ENCODE results near the gene B4GALNT1.
"Not testable (repeated sequence)": the region's sequence is repeated elsewhere in the genome, so short reads cannot be mapped to it uniquely, and the experiment has no call there.

The B4GALNT1 gene

DNA sequence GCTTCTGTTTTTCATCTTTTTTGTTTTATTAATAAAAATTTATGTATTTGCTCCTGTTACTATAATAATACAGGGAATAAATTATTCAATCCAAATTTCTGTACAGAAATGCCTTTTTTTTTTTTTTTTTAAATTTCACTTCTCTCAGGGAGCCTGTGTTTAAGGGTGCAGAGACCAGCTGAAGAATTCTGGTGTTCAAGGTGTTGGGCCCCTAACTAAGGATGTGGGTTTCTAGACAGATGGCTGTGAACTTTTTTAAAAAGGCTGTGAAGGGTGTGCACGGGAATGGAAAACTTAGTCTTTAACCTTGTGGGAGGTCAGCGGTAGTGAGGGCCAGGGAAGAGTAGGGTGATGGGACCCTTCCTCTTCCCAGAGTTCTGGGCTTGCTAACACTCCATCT lies 29.7 kb downstream of the B4GALNT1 start:
- H3K27me3 ChIP-seq (ENCODE audit: control insufficient read depth in 1 of 2, insufficient read depth in 2 of 2, low read length in 2 of 2): no peaks in the 10 kb centered on the region

DNA sequence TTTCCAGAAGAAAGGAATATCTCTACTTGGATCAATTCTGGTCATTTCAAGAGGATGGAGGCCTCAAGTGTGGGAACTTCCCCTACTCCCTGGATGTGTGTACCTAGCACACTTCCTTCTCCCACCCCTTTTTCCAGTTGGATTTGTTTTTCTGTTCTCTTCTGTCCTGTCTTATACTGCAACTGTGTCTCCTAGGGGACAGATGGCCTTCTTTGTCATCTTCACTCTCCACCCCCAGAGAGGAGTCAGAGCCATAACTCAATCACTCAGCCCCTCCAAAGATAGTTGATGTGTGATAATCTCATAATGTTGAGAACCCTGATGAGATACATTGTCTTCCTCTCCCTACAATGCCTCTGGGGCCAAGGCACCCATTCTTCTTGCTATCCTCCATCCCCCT lies 30.5 kb downstream of the B4GALNT1 start:
- H3K9me3 ChIP-seq (ENCODE audit: low read length): no peaks in the 10 kb centered on the region
- no peaks in the 10 kb centered on the region for H3K27me3 ChIP-seq (ENCODE audit: control insufficient read depth in 1 of 2, insufficient read depth in 2 of 2, low read length in 2 of 2)
- H3K4me1 ChIP-seq (ENCODE audit: insufficient read depth, low read length): peaks cover 20% of the 10 kb centered on the region
- peaks cover 45% of the 10 kb centered on the region for H3K36me3 ChIP-seq (ENCODE audit: insufficient read depth, low read length)
- peak overlapping the region; percentile 28 for H3K27ac ChIP-seq (ENCODE audit: low read depth, low read length)
- no peak overlapping the region for H3K9ac ChIP-seq (ENCODE audit: low read length)
- no peak overlapping the region for H3K4me3 ChIP-seq (ENCODE audit: low read depth in 1 of 2, low read length in 2 of 2)

More for the DNA sequence above, 29.7 kb downstream of the B4GALNT1 start:
- peaks cover 53% of the 10 kb centered on the region for H3K36me3 ChIP-seq (ENCODE audit: insufficient read depth, low read length)
- peak overlapping the region; percentile 98 for H3K27ac ChIP-seq (ENCODE audit: low read depth, low read length)
- H3K9me3 ChIP-seq (ENCODE audit: low read length): no peaks in the 10 kb centered on the region
- H3K4me3 ChIP-seq (ENCODE audit: low read depth in 1 of 2, low read length in 2 of 2): no peak overlapping the region
- peaks cover 20% of the 10 kb centered on the region for H3K4me1 ChIP-seq (ENCODE audit: insufficient read depth, low read length)
- no peak overlapping the region for H3K9ac ChIP-seq (ENCODE audit: low read length)

DNA sequence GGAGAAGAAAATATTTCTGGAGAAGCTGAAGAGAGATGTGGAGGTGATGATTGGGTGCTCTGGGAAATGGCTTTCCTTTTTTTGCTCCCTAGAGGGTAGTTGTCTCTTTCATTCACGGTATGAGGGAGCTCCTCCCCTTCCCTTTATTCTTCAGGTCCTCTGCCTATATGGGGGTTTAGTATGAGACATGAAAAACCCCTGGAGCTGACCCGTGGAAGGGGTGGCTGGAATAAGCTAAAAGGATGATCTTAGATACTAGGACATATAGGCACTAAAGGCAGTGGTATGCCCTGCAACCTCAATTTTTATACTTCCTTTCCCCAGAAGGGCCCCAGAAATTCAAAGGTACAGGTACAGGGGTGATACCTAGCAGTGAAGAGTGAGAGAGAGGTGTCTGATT lies 32.6 kb downstream of the B4GALNT1 start:
- Histone ChIP-seq H3K27me3 (ENCODE audit: control insufficient read depth in 1 of 2, insufficient read depth in 2 of 2, low read length in 2 of 2) (no peaks in the 10 kb centered on the region), H3K36me3 (ENCODE audit: insufficient read depth, low read length) (peaks cover 55% of the 10 kb centered on the region)

DNA sequence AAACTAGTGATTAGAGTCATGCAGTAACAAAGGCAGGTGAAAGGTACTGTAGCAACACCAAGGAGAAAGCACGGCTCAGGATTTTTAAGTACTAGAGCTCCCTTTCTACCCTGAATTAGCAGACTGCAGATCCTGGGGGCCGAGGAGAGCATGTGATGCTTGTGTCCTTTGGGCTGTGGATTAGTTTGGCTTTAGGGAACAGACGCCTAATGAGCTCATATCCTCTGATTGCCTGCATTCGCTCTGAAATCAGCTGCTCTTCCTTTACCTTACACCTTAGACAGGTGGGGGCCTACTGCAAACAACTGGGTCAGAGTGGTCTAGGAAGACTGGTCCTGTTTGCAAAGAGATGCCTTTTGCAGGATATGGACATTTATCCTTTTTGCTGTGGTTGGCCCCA lies 39.8 kb downstream of the B4GALNT1 start:
- Histone ChIP-seq H3K27ac (ENCODE audit: low read depth, low read length) (no peak overlapping the region), H3K27me3 (ENCODE audit: control insufficient read depth in 1 of 2, insufficient read depth in 2 of 2, low read length in 2 of 2) (no peaks in the 10 kb centered on the region), H3K4me1 (ENCODE audit: insufficient read depth, low read length) (peaks cover 14% of the 10 kb centered on the region), H3K36me3 (ENCODE audit: insufficient read depth, low read length) (peaks cover 21% of the 10 kb centered on the region), H3K9me3 (ENCODE audit: low read length) (no peaks in the 10 kb centered on the region), H3K9ac (ENCODE audit: low read length) (no peak overlapping the region), H3K4me3 (ENCODE audit: low read depth in 1 of 2, low read length in 2 of 2) (no peak overlapping the region)

More for the DNA sequence above, 32.6 kb downstream of the B4GALNT1 start:
- H3K9me3 ChIP-seq (ENCODE audit: low read length): no peaks in the 10 kb centered on the region
- peaks cover 8% of the 10 kb centered on the region for H3K4me1 ChIP-seq (ENCODE audit: insufficient read depth, low read length)
- no peak overlapping the region for H3K9ac ChIP-seq (ENCODE audit: low read length)
- no peak overlapping the region for H3K27ac ChIP-seq (ENCODE audit: low read depth, low read length)
- no peak overlapping the region for H3K4me3 ChIP-seq (ENCODE audit: low read depth in 1 of 2, low read length in 2 of 2)

DNA sequence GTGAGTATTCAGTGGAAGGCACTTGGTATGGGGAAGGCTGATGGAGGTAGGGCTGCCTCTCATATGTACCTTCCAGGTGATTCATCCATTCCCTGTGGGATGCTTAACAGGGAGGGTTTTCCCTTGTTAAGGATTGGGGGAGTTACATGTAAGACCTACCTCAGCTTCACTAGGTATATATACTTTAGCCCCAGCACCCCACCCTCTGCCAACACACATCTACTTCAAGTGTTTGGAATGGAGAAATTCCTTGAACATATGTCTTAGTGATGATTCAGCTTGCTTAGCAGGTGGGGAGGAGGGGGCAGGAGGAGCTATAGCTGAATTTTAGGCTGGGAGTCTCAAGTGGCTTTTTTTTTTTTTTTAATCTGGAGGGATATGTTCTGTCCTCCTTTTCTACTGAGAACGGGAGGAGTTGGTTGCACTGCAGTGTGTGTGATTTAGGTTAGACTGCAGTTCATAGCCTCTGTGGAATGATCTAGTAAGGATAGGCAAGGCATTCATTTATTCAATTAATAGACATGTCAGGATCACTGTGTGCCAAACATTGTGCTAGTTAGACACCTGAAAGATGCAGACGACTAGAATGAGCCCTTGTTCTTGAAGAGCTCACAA lies 40.3 kb downstream of the B4GALNT1 start:
- H3K4me1 ChIP-seq (ENCODE audit: insufficient read depth, low read length): peaks cover 14% of the 10 kb centered on the region
- no peak overlapping the region for H3K9ac ChIP-seq (ENCODE audit: low read length)
- H3K4me3 ChIP-seq (ENCODE audit: low read depth in 1 of 2, low read length in 2 of 2): no peak overlapping the region

DNA sequence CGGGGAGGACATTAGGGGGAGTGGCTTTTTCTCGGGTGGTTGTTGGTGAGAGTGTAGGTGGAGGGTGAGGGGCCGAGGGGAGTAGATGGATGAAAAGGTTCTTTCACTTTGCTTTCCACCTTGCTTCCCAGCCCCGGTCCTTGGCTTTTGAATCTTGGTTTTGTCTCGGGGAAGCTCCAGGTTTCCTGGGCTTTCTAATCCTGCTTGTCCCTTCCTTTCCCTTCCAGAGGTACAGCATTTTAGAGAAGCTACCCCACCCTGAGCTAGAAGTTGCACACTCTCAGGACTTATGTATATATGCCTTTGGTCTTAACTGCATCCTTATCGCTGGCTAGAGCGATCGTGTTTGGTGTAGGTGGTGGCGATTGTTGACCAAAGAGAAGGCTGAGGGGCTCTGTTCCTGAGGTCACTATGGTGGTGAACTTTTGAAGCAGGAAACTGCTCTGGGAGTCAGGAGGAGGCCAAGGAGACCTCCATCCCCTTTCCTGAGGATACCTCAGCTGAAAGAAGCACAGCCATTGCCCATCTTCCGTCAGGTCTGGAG lies 41.1 kb downstream of the B4GALNT1 start:
- H3K36me3 ChIP-seq (ENCODE audit: insufficient read depth, low read length): peaks cover 16% of the 10 kb centered on the region
- peak overlapping the region; percentile 91 to 99 for H3K4me3 ChIP-seq (ENCODE audit: low read depth in 1 of 2, low read length in 2 of 2)
- no peaks in the 10 kb centered on the region for H3K27me3 ChIP-seq (ENCODE audit: control insufficient read depth in 1 of 2, insufficient read depth in 2 of 2, low read length in 2 of 2)
- H3K4me1 ChIP-seq (ENCODE audit: insufficient read depth, low read length): peaks cover 14% of the 10 kb centered on the region
- H3K27ac ChIP-seq (ENCODE audit: low read depth, low read length): peak overlapping the region; percentile 90
- H3K9me3 ChIP-seq (ENCODE audit: low read length): no peaks in the 10 kb centered on the region
- peak overlapping the region; percentile 68 for H3K9ac ChIP-seq (ENCODE audit: low read length)

More for the DNA sequence above, 40.3 kb downstream of the B4GALNT1 start:
- Histone ChIP-seq H3K36me3 (ENCODE audit: insufficient read depth, low read length) (peaks cover 21% of the 10 kb centered on the region), H3K27me3 (ENCODE audit: control insufficient read depth in 1 of 2, insufficient read depth in 2 of 2, low read length in 2 of 2) (no peaks in the 10 kb centered on the region), H3K9me3 (ENCODE audit: low read length) (no peaks in the 10 kb centered on the region), H3K27ac (ENCODE audit: low read depth, low read length) (no peak overlapping the region)

DNA sequence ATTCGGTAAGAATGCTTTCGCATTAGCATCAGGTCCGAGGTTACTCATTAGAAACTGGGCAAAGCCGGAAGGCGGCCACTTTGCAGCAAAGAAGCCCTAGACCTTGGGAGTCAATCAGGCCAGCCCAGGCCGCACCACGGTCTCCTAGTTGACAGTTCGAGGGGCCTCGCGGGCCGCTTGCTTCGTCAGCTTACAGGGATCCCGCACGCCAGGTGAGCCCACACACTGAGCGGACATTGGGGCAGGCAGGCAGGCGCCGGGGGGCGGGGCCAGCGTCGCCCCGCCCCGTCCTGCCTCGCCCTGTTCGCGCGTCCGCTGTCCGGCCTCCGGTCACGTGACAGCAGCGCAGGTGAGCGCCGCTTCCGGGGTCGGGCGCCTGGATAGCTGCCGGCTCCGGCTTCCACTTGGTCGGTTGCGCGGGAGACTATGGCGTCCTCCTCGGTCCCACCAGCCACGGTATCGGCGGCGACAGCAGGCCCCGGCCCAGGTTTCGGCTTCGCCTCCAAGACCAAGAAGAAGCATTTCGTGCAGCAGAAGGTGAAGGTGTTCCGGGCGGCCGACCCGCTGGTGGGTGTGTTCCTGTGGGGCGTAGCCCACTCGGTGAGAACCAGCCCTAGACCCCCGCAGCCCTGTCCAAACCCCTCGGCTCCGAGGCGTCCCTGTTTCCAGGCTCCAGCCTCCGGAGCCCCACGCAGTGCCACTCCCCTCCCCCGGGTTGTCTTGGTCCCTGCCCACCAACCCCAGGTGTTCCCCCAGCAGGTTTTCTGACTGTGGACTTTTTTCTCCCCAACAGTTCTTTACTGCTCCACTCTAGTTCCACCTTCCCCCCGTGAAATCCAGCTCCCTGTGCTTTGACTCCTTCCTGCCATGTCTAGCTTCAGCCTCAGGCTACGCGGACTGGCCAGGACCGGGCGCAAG lies 41.9 kb downstream of the B4GALNT1 start, which contains the start of gene PIP4K2C:
Gene PIP4K2C (plus strand): TSS at position 329 of the 918 bp plus-strand sequence. CDS start 98 bp downstream, at position 427.
- peaks cover 14% of the 10 kb centered on the region for H3K4me1 ChIP-seq (ENCODE audit: insufficient read depth, low read length)
- H3K36me3 ChIP-seq (ENCODE audit: insufficient read depth, low read length): peaks cover 11% of the 10 kb centered on the region
- no peaks in the 10 kb centered on the region for H3K9me3 ChIP-seq (ENCODE audit: low read length)
- no peaks in the 10 kb centered on the region for H3K27me3 ChIP-seq (ENCODE audit: control insufficient read depth in 1 of 2, insufficient read depth in 2 of 2, low read length in 2 of 2)
- peak within 1 kb of the TSS; percentile 68 for H3K9ac ChIP-seq (ENCODE audit: low read length)
- H3K4me3 ChIP-seq (ENCODE audit: low read depth in 1 of 2, low read length in 2 of 2): peak within 1 kb of the TSS; percentile 91 to 99
- peak within 1 kb of the TSS; percentile 90 for H3K27ac ChIP-seq (ENCODE audit: low read depth, low read length)

DNA sequence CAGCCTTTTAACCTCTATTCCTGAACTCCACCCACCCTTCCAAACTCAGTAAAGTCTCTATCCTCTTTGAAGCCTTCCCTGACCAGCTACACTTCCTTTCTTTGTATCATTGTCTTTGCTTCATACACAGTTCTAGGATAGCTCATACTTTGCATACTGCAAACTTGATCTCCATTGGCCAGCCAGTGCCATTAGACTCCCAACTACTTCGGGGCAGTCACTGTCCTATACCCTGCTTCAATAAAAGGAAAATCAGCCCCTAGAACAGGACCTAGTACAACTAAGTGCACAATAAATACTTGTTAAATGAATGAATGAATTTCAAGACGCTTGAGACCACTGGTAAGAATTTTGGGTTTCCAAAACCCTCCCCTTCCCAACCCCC lies 42.5 kb downstream of the B4GALNT1 start:
- peaks cover 14% of the 10 kb centered on the region for H3K4me1 ChIP-seq (ENCODE audit: insufficient read depth, low read length)
- no peaks in the 10 kb centered on the region for H3K27me3 ChIP-seq (ENCODE audit: control insufficient read depth in 1 of 2, insufficient read depth in 2 of 2, low read length in 2 of 2)
- H3K27ac ChIP-seq (ENCODE audit: low read depth, low read length): peak overlapping the region; percentile 90
- H3K4me3 ChIP-seq (ENCODE audit: low read depth in 1 of 2, low read length in 2 of 2): peak overlapping the region; percentile 91 to 99
- H3K36me3 ChIP-seq (ENCODE audit: insufficient read depth, low read length): peaks cover 6% of the 10 kb centered on the region
- H3K9me3 ChIP-seq (ENCODE audit: low read length): no peaks in the 10 kb centered on the region
- H3K9ac ChIP-seq (ENCODE audit: low read length): no peak overlapping the region

DNA sequence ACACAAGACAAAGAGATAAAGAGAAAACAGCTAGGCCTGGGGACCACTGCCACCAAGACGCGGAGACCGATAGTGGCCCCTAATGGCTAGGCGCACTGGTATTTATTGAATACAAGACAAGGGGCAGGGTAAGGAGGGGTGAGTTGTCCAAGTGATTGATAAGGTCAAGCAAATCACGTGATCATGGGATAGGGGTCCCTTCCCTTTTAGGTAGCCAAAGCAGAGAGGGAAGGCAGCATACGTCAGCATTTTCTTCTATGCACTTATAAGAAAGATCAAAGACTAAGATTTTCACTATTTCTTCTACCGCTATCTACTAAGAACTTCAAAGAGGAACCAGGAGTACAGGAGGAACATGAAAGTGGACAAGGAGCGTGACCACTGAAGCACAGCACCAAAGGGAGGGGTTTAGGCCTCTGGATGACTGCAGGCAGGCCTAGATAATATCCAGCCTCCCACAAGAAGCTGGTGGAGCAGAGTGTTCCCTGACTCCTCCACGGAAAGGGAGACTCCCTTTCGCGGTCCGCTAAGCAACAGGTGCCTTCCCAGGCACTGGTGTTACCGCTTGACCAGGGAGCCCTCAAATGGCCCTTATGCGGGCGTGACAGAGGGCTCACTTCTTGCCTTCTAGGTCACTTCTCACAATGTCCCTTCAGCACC lies 43.9 kb downstream of the B4GALNT1 start:
- H3K27me3 ChIP-seq (ENCODE audit: control insufficient read depth in 1 of 2, insufficient read depth in 2 of 2, low read length in 2 of 2): not testable (repeated sequence)

DNA sequence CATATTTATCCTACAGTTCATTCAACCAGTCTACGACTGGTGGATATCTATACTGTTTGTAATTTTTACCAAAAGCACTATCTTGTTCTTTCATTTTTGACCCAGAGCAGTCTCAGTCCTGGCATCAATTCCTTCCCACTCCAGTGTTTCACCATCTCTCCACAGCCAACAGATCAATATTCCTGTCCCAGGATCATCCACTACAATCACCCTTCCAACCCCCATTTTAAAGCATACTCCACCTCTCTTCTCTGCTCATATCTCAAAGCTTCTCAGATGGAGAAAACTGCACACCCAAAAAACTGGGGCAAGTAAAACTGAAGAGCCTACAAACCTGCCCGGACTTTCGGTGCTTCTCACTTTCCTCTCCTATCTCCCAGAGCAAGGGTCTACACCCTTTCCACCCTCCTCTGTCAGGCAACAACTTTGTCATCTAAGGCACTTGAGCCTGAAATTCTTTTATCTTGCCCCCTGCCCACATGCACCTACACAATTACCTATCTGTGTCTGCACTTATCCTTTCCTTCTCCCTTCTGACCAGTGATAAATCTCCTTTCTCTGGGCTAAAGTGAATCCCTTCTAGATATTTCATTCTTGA lies 46.1 kb downstream of the B4GALNT1 start:
- Histone ChIP-seq H3K9me3 (ENCODE audit: low read length) (no peaks in the 10 kb centered on the region), H3K4me1 (ENCODE audit: insufficient read depth, low read length) (peaks cover 11% of the 10 kb centered on the region), H3K36me3 (ENCODE audit: insufficient read depth, low read length) (no peaks in the 10 kb centered on the region), H3K27me3 (ENCODE audit: control insufficient read depth in 1 of 2, insufficient read depth in 2 of 2, low read length in 2 of 2) (no peaks in the 10 kb centered on the region), H3K9ac (ENCODE audit: low read length) (no peak overlapping the region), H3K27ac (ENCODE audit: low read depth, low read length) (no peak overlapping the region), H3K4me3 (ENCODE audit: low read depth in 1 of 2, low read length in 2 of 2) (no peak overlapping the region)

More for the DNA sequence above, 43.9 kb downstream of the B4GALNT1 start:
- H3K9me3 ChIP-seq (ENCODE audit: low read length); H3K27ac ChIP-seq (ENCODE audit: low read depth, low read length); H3K36me3 ChIP-seq (ENCODE audit: insufficient read depth, low read length); H3K4me3 ChIP-seq (ENCODE audit: low read depth in 1 of 2, low read length in 2 of 2); H3K9ac ChIP-seq (ENCODE audit: low read length): not testable (repeated sequence)
- H3K4me1 ChIP-seq (ENCODE audit: insufficient read depth, low read length): peaks cover 14% of the 10 kb centered on the region

DNA sequence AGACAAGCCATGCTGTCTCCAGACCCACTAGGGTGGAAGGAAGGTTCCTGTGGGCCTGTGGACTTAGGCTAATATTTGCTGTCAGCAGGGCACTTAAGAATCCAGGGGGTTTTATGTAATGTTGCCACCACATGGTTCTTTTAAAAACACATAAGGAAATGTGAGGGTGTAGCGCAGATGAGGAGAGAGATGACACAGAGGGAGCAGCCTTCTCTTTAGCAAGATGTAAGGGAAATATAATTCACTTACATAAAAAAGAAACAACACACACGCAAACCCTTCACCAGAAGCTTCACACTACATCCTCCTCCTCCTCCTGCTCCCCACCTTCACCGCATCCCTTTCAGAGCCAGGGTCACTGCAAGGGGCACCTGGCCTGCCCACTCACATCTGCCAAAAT lies 46.9 kb downstream of the B4GALNT1 start:
- no peaks in the 10 kb centered on the region for H3K9me3 ChIP-seq (ENCODE audit: low read length)
- H3K4me3 ChIP-seq (ENCODE audit: low read depth in 1 of 2, low read length in 2 of 2): no peak overlapping the region
- H3K27me3 ChIP-seq (ENCODE audit: control insufficient read depth in 1 of 2, insufficient read depth in 2 of 2, low read length in 2 of 2): no peaks in the 10 kb centered on the region
- no peaks in the 10 kb centered on the region for H3K36me3 ChIP-seq (ENCODE audit: insufficient read depth, low read length)
- H3K4me1 ChIP-seq (ENCODE audit: insufficient read depth, low read length): peaks cover 6% of the 10 kb centered on the region
- no peak overlapping the region for H3K9ac ChIP-seq (ENCODE audit: low read length)
- no peak overlapping the region for H3K27ac ChIP-seq (ENCODE audit: low read depth, low read length)

Measured in muscle layer of colon (tissue), 2 donors.